Measurements from ENCODE around the gene FLII.

The FLII gene

DNA sequence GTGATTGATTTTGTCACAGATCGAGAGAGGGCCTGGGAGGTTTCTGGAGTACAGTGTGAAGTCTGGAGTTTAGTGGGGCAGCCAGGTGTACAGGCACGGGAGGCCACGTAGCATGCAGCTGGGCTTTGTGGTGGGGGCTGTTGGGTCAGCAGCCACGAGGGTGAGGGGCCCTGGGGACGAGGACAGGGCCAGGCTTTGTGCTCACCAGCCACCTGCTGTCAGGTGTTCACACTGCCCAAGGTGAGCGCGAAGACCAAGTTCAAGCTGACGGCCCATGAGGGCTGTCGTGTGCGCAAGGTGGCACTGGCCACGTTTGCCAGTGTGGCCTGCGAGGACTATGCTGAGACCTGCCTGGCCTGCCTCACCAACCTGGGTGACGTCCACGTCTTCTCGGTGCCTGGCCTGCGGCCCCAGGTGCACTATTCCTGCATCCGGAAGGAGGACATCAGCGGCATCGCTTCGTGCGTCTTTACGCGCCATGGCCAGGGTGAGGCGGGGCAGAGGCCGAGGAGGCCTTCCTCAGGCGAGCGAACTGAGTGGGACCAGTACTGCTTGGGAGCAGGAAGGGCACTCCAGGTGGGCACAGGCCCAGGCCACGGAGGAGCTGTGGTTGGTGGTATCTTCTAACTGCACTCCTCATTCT, 17.2 kb downstream of the FLII start:
- DNase-seq (ENCODE audit: low spot score): no peak

DNA sequence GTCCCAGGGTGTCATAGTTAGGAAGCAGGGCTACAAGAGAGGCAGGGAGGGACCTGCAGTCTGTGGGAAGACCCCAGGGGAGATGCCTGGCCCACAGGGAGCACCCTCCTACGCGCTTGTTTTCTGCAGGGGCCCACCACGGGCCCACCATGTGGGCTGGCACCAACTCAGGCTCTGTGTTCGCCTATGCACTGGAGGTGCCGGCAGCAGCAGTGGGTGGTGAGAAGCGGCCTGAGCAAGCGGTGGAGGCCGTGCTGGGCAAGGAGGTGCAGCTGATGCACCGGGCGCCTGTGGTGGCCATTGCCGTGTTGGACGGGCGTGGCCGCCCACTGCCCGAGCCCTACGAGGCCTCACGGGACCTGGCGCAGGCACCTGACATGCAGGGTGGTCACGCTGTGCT, 18.1 kb downstream of the FLII start:
- no peak for DNase-seq (ENCODE audit: low spot score)

DNA sequence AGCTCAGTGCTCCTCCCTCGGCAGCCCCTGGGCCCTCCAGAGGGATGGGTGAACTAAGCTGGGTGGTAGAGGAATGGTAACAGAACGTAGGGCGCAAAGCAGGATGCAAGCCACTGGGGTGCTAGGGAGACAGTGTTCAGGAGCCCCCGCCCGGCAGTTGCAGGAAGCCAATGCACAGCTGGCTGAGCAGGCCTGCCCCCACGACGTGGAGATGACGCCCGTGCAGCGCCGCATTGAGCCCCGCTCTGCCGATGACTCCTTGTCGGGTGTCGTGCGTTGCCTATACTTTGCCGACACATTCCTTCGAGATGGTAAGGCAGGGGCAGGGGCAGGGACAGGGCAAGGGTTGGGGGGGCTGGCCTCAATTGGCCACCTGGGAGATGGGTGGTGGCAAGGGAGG, 20.2 kb downstream of the FLII start:
- DNase-seq (ENCODE audit: low spot score): no peak

DNA sequence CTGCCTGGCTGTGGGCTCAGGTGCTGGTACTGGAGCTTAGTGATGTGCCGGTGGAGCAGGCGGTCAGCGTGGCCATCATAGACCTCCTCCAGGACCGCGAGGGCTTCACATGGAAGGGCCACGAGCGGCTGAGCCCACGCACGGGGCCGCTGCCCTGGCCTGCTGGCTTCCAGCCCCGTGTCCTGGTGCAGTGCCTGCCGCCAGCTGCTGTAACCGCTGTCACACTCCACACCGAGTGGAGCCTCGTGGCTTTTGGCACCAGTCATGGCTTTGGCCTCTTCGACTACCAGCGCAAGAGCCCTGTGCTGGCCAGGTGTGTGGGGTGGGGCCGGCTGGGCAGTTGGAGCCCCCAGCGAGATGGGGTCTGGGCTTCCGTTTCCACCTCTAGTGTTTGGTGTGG, 21.1 kb downstream of the FLII start:
- DNase-seq (ENCODE audit: low spot score): no peak

DNA sequence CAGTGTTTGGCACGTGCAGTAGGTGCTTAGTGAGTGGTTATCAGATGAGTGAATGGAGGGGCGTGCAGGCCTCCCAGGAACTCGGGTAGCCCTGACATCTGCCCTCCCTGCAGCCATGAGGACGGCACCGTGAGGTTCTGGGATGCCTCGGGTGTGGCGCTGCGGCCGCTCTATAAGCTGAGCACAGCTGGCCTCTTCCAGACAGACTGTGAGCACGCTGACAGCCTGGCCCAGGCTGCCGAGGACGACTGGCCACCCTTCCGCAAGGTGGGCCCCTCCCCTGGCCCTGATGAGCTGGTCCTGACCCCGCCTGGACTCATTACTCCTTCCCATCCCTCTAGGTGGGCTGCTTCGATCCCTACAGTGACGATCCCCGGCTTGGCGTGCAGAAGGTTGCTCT, 22.0 kb downstream of the FLII start:
- no peak for DNase-seq (ENCODE audit: low spot score)

DNA sequence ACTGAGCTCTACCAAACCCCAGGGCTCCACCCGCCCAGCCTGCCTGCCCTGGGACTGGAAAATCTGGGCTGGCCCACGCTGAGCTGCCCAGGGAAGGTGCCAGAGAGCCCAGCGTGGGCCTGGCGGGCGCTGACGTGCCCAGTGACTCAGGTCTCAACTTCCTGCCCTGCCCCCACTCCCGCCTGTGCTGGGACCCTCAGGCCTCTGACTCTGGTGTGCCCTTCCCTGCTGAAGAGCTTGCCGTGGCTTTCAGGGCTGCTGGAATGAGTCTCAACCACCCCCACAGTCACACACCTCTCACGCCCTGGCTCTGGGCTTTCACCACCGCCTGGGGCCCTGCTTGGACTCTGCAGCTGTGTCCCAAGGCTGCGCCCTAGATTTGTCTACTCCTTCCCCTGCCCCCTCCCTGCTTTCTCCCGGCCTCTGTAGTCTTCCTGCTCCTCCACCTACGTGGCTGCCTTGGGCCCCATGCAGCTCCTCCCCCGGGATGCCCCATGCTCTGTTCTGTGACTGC, 22.7 kb downstream of the FLII start:
- DNase-seq (ENCODE audit: low spot score): no peak

DNA sequence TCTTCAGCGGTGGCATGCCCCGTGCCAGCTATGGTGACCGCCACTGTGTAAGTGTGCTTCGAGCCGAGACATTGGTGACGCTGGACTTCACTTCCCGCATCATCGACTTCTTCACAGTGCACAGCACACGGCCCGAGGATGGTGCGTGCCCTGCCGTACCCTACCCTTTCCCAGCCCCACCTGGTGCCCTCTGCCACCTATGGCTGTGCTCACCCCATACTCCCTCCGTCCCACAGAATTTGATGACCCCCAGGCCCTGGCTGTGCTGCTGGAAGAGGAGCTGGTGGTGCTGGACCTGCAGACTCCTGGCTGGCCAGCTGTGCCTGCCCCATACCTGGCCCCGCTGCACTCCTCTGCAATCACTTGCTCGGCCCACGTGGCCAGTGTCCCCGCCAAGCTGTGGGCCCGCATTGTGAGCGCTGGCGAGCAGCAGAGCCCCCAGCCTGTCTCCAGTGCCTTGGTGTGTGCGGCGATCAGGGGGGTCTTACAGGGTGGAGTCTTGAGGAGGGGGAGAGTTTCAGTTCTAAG, 23.6 kb downstream of the FLII start:
- DNase-seq (ENCODE audit: low spot score): no peak

DNA sequence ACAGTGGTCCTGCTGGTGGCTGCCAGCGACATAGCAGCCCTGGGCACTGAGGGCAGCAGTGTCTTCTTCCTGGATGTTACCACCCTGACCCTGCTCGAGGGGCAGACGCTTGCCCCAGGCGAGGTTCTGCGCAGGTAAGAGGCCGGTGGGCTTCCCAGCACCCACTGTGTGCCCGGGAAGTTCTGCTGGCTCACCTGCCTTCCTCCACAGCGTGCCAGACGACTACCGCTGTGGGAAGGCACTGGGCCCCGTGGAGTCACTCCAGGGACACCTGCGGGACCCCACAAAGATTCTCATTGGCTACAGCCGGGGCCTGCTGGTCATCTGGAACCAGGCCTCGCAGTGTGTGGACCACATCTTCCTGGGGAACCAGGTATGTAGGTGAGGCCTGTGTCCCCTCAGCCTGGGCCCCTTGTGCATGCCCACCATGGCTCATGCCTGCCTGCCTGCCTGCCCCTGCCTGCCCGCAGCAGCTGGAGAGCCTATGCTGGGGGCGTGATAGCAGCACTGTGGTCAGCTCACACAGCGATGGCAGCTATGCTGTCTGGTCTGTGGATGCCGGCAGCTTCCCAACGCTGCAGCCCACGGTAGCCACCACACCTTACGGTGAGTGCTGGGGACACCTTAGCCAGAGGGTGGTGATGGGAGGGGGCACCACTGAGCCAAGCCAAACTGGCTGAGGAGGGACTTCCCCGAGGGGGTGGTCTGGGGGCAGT, 24.6 kb downstream of the FLII start:
- DNase-seq (ENCODE audit: low spot score): no peak

DNA sequence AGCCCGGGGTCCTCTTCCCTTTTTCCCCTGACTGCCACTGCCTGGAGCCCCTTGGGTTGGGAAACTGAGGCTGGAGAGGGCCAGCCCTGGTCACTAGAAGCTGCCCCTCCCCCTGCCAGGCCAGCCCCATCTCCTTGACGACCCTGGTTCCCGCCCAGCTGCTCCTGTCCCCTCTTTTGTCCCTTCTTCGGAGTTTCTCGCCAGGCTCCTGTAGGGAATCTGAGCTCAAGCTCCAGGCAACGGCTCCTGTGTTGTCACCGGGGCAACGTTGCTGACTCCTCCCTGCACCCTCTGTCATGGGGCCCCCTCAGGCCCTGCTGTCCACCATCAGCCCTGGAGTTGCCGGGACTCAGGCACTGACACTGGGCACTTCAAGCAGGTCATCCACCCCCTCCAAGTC, 27.4 kb downstream of the FLII start:
- DNase-seq (ENCODE audit: low spot score): no peak

DNA sequence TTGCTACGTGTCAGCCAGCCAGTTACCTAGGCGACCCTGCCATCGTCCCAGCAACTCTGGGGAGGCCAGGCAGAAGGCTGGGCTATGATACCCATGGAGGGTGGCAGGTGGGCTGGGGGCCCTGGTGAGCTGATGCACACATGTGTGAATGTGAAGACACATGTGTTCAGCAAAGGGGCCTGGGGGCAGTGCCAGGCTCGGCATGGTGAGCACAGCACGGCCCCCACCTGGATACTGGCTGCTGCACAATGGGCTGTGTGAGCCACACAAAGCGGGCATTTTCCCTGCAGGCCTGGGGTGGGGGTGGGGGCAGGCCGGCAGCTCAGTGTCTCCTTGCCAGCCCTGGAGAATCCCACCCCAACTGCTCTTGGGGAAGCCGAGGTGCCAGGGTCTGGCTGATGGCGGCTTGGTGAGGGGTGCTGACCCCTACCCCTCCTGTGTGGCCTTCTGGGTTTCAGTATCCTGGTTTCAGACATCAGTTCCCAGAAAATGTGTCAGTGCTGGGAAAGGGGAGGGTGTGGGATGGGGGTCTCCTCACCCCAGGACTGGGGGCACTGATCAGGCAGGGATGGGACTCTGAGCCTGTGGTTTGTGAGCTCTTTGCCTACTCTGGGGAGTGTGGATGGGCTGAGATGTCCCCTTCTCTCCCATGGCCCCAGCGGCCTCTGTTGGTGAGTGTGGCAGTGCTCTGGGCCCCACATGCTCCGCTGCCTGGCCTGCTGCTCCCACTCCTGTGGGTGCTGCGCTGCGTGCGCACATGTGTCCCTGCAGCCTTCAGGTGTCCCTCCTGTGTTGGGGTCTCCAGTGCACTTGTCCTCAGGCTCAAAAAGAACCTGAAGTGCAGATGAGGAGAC, 28.0 kb downstream of the FLII start:
- no peak for DNase-seq (ENCODE audit: low spot score)

DNA sequence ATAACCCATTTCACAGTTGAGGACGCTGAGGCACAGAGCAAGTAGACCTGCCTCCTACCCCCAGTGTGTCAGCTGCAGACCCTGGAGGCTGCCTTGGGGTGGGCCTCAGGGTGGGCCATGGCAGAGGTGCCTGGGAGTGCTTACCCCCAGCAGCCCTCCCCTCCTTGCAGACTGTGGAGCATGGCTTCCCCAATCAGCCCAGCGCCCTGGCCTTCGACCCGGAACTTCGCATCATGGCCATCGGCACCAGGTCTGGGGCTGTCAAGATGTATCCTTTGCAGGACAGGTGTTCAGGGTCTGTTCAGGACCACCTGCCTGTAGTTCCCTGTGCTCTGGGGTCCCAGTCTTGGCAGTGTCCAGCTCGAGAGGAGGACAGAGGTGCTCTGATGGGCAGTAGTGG, 28.8 kb downstream of the FLII start:
- no peak for DNase-seq (ENCODE audit: low spot score)

DNA sequence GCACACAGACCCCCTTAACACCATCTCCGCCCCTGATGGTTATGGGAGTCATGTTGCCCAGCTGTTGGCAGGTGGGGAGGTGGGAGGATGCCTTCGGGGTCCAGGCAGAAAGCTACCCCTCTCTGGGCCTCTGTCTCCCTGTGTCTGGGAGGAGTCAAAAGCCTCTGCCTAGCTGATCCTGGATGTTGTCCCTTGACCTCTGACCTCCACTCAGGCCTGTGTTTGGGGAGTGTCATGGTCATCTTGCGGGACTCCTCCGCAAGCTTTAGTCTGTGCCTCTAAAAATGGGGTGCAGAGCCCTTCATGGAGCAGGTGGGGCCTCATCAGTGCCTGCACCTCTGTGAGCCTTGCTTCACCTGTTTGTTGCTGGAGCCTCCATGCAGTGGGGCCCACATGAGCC, 29.3 kb downstream of the FLII start:
- DNase-seq (ENCODE audit: low spot score): no peak

DNA sequence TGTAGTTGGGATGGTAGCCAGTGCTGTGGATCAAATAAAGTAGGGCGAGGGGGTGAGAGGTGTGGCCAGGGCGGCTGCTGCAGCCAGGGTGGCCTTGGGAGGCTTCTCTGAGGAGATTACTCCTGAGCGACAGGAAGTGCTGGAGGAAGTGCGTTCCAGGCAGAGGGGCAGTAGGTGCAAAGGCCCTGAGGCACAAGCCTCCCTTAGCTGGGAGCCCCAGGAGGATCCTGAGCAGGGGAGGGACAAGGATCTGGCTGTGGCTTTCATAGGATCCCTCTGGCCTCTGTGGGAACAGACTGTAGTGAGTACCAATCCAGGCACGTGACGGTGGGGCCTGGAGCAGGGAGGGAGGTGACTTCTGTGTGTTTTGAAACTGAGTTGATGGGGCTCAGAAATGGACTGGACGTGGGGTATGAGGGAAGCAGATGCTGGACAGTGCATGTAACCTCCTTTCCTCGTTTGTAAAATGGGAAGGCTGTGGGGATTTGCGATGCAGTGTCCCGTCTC, 30.3 kb downstream of the FLII start:
- no peak for DNase-seq (ENCODE audit: low spot score)

DNA sequence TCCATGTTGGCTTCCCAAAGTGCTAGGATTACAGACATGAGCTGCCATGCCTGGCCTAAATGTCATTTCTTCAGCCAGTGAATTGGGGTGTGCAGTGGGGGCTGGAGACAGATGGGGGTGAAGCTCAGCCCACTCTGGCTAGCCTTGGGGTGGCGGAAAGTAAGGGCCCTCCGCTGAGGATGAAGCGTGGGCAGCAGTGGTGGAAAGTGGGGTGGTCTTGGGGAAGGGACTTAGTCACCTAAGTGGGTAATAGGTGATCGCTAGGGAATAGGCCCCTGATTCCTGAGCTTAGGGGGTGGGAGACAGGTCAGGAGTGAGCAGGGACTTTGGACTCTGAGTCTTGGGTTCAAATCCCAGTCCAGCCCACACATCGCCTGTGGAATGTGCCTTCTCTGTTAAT, 30.9 kb downstream of the FLII start:
- DNase-seq (ENCODE audit: low spot score): no peak

DNA sequence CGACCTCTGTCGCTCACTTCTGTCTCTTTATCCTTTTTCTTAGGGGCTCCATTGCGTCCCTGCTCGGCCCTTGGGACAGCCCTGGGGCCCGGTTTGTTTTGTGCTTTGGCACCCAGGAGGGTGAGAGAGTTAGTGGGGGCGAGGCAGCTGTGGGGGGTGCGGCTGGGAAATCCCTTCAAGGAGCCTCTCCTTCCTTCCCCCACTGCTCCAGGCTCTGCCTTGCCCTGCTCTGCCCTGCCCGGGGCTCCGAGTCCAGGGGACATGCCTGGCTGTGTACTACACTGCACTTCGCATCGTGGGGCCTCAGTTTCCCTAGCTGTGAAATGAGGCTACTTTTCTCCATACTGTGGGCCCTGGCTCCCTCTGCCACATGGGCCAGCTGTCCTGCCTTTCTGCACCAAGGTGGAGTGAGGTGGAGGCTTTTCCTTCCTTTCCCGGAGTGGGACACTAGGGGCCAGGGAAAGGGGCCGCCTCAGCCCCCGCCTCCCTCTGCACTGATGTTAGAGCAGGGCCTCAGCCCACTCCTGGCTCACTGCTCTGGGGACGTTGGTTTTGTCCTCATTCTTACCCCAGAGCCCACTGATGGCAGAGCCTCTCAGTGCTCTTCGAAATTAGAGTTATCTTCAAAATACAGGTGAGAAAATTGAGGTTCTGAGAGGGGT, 32.1 kb downstream of the FLII start:
- no peak for DNase-seq (ENCODE audit: low spot score)

DNA sequence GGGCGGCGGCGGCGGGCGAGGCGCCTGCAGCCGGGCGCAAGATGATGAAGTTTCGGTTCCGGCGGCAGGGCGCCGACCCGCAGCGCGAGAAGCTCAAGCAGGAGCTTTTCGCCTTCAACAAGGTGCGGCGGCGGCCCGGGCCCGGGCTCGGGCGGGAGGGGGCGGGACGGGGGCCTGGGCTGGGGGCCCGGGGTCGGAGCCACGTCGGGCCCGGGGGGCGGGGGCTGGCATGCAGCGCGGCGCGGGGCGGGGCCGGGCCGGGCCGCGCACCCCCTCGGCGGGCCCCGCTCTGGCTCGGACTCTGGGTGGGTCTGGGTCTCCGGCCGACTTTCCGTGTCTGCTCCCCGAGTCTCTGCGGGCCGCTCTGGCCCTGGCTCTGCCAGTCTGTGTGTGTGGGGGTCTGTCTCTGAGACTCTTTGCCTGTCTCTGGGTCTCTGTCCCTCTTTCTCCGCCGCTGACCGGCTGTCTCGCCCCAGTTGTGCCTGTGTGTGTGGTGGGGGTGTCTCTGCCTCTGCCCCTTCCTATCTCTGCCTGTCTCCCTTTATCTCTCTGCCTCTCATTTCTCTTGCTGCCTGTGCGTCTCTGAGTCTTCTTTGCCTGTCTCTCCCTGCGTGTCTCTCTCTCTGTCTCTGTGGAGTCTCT, 32.8 kb downstream of the FLII start:
- no peak for DNase-seq (ENCODE audit: low spot score)

DNA sequence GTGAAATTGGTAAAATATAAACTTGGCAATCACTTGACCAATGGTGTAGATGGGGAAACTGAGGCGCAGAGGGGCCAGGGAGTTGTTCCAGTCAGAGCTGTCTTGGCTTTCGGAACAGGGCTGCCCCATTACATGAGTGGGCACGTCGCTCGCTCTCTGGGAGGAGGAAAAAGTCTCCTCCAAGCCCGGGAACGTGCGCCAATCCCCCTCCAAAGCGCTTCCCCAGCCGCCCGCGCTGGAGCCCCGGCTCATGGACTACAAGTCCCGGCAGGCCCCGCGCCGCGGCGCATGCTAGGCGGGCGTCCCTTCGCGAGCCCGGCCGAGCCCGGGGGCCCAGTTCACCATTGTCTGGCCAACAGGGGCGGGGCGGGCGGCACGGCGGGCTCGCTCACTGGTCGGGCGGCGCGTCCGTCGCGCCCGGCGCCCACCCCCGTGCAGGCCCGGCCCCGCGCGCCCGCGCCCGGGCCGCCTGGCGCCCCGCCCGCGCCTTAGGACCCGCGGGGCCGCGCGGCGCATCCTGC, 33.4 kb downstream of the FLII start, which contains the start of gene LLGL1:
Gene LLGL1 (plus strand): TSS at position 515 of the 521 bp plus-strand sequence. CDS start 48 bp downstream, outside the sequence.
- peak; percentile 96 for DNase-seq (ENCODE audit: low spot score)

DNA sequence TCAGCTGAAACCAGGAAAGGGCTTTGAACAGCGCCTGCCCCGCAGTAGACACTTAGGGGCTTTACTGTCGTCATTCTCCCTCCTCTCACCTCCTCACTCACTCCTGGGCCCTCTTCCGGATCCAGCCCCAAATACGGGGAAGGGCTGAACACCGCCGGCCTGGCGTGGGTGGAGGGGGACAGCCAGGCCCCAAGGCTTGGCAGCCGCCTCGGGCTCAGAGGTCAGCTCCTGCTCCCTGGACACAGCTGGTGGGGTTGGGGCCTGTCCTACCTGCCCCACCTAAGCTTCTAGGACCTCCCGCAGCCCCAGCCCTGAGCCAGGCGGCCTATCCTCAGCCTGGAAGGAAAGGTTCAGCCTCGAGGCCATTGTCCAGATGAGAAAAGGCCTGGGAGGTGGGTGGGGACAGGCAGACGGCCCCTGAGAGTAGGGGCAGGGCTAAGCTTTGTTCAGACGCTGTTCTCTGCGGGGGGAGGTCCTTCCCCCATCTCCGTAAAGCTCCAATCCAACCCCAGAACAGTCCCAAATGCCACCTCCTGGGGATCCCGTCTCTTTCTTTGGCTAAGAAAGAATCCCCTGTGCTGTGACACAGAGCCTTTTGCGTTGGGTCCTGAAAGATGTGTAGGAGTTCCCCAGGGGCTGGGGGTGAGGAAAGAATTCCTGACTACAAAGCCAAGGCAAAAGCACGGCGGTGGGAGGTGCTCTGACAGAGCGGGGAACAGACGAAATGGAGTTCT, 34.0 kb downstream of the FLII start:
- no peak for DNase-seq (ENCODE audit: low spot score)

DNA sequence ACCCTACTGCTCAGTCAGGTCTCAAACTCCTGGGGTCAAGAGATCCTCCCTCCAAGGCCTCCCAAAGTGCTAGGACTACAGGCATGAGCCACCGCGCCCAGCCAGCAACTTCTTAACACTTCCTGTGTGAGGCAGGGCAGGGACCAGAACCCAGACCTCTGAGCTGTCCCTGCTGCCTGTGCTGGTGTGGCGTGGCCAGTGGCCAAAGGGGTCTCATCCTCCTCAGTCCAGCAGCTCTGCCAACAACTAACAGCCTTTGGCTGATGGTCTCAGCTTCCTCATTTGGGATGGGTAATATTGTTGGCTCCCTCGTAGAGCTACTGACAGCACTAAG, 34.5 kb downstream of the FLII start:
- DNase-seq (ENCODE audit: low spot score): no peak

DNA sequence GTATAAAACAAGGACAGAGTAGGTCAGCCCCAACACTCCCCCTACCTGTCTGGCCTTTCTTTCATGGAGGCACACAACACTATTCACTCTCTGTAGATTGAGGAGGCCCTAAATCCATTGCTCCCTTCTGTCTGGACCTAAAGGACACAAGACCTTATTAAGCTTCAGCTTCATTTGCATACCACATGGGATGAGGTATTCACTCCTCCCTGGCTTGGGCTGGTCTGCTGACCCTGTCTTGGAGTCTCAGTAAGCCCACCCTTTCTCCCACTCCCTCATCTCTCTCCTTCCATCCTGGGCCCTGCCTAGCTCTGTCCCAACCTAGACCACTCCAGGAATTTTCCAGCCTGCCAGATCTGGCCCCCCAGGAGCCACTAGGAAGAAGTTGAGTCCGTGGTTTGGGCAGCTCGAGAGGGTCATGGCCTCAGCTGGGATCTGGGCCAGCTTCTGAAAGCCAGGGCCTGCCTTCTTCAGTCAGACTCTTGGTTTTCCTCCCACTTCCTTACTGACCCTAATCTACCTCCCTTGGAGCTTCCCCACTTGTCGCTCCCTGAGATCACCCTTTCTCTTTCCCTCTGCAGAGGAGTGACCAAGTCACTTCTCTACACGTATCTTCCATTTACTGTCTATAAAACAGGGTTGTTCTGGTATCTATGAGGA, 39.7 kb downstream of the FLII start:
- DNase-seq (ENCODE audit: low spot score): no peak
